ENCODE data around the gene EPHA3. TPM values are rescaled to one million over a fixed set of nuclear protein-coding genes. Genes with fewer than 3 reads are reported as not detected.

Gene EPHA3
- total RNA-seq, 3 donors from 2014 or later (not counting 1 experiment from before 2014, with no cell fraction given): not detected

DNA sequence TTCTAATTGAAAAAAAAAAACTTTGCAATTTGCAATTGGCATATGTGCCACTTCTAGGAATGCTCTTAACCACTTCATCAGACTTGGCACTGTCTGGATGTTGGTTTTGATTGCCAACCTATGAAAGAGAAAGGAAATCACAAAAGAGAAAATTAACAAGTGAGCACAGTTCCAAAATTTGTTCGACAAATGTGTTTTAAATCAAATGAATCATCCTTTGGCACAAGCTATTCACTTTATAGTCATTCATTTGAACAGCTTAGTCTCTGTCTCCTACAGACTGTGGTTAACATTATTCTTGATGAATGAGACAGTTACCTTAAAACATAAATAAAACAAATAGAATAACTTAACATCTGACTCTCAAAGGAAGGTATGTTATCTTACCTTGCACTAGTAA lies 265.0 kb downstream of the EPHA3 start:
- ATAC-seq: no peak
- Mint-ChIP-seq H3K27ac (no peak overlapping the region), H3K9me3 (peaks cover 17 to 22% of the 10 kb centered on the region in 2 donors)

DNA sequence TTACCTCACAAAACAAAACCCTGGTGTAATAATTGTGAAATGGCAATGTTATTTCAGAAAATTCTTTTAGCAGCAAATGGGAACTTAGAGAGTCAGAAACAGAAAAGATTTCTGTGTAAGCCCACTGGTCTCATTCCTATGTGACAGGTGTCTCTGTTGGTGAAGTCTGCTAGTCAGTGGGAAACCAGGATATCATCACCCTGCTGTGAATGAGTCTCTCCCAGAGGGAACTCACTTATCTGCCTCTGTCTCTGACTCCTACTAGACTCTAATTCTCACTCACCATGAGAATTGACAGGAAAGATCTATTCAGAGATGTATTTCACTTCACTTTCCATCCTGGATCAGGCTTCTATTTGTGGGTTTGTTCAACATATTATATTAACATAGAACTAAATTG lies 266.0 kb downstream of the EPHA3 start:
- Histone ChIP-seq H3K4me1 (ENCODE audit: control insufficient read depth, insufficient read depth, low read length) (no peaks in the 10 kb centered on the region), H3K27me3 (ENCODE audit: control insufficient read depth, insufficient read depth, low read length) (no peaks in the 10 kb centered on the region), H3K9me3 (ENCODE audit: control insufficient read depth, insufficient read depth, low read length) (no peaks in the 10 kb centered on the region), H3K27ac (ENCODE audit: low read length) (no peak overlapping the region), H3K4me3 (ENCODE audit: low read length) (no peak overlapping the region), H3K36me3 (ENCODE audit: control insufficient read depth, insufficient read depth, low read length) (no peaks in the 10 kb centered on the region)
- Mint-ChIP-seq H3K9me3 (peaks cover 14 to 17% of the 10 kb centered on the region in 2 donors), H3K36me3 (peaks cover 8% of the 10 kb centered on the region), H3K4me1 (no peaks in the 10 kb centered on the region), H3K4me3 (no peak overlapping the region), H3K27ac (no peak overlapping the region), H3K27me3 (ENCODE audit: low read depth in 2 of 2) (no peaks in the 10 kb centered on the region)
- ATAC-seq (no peak), DNase-seq (no peak)
- TF ChIP-seq, protein P1, sequence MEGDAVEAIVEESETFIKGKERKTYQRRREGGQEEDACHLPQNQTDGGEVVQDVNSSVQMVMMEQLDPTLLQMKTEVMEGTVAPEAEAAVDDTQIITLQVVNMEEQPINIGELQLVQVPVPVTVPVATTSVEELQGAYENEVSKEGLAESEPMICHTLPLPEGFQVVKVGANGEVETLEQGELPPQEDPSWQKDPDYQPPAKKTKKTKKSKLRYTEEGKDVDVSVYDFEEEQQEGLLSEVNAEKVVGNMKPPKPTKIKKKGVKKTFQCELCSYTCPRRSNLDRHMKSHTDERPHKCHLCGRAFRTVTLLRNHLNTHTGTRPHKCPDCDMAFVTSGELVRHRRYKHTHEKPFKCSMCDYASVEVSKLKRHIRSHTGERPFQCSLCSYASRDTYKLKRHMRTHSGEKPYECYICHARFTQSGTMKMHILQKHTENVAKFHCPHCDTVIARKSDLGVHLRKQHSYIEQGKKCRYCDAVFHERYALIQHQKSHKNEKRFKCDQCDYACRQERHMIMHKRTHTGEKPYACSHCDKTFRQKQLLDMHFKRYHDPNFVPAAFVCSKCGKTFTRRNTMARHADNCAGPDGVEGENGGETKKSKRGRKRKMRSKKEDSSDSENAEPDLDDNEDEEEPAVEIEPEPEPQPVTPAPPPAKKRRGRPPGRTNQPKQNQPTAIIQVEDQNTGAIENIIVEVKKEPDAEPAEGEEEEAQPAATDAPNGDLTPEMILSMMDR (IDR thresholded peaks at IDR 0.05): no peak
- intact Hi-C loops (cut with micrococcal nuclease): no loop called here

More for the DNA sequence above, 265.0 kb downstream of the EPHA3 start:
- intact Hi-C loops (cut with micrococcal nuclease): no loop called here
- WGBS (ENCODE audit: insufficient coverage): 100% methylated on average over 1 of the region's 1 CpG
- Mint-ChIP-seq H3K27me3 (ENCODE audit: low read depth in 2 of 2) (no peaks in the 10 kb centered on the region), H3K4me1 (no peaks in the 10 kb centered on the region), H3K4me3 (no peak overlapping the region), H3K36me3 (peaks cover 17% of the 10 kb centered on the region)
- H3K4me3 ChIP-seq (ENCODE audit: low read length): no peak overlapping the region
- no peak overlapping the region for H3K27ac ChIP-seq (ENCODE audit: low read length)
- TF ChIP-seq, protein P1 (IDR thresholded peaks at IDR 0.05): no peak
- no peaks in the 10 kb centered on the region for H3K36me3 ChIP-seq (ENCODE audit: control insufficient read depth, insufficient read depth, low read length)
- H3K4me1 ChIP-seq (ENCODE audit: control insufficient read depth, insufficient read depth, low read length): no peaks in the 10 kb centered on the region
- no peaks in the 10 kb centered on the region for H3K27me3 ChIP-seq (ENCODE audit: control insufficient read depth, insufficient read depth, low read length)
- H3K9me3 ChIP-seq (ENCODE audit: control insufficient read depth, insufficient read depth, low read length): no peaks in the 10 kb centered on the region
- no peak for DNase-seq

- TF ChIP-seq, protein P1 (IDR thresholded peaks at IDR 0.05): no peak
- H3K9me3 ChIP-seq (ENCODE audit: control insufficient read depth, insufficient read depth, low read length): no peaks in the 10 kb centered on the region
- H3K27ac ChIP-seq (ENCODE audit: low read length): no peak overlapping the region
- no peak for DNase-seq
- Mint-ChIP-seq H3K9me3 (peaks cover 11 to 12% of the 10 kb centered on the region in 2 donors), H3K36me3 (no peaks in the 10 kb centered on the region), H3K27me3 (ENCODE audit: low read depth in 2 of 2) (no peaks in the 10 kb centered on the region), H3K4me3 (no peak overlapping the region), H3K4me1 (no peaks in the 10 kb centered on the region), H3K27ac (no peak overlapping the region)
- no peak for ATAC-seq
- WGBS (ENCODE audit: insufficient coverage): no CpG with 5 or more reads among the region's 1 CpG
- H3K4me1 ChIP-seq (ENCODE audit: control insufficient read depth, insufficient read depth, low read length): no peaks in the 10 kb centered on the region
- H3K27me3 ChIP-seq (ENCODE audit: control insufficient read depth, insufficient read depth, low read length): no peaks in the 10 kb centered on the region
- no peaks in the 10 kb centered on the region for H3K36me3 ChIP-seq (ENCODE audit: control insufficient read depth, insufficient read depth, low read length)
- intact Hi-C loops (cut with micrococcal nuclease): no loop called here
- H3K4me3 ChIP-seq (ENCODE audit: low read length): no peak overlapping the region
Measured at GRCh38 chr3:89375451-89375850, 268.0 kb downstream of the EPHA3 start.

- no peaks in the 10 kb centered on the region for H3K36me3 Mint-ChIP-seq
- ATAC-seq (no peak), DNase-seq (no peak)
- Histone ChIP-seq H3K27me3 (ENCODE audit: control insufficient read depth, insufficient read depth, low read length) (no peaks in the 10 kb centered on the region), H3K4me1 (ENCODE audit: control insufficient read depth, insufficient read depth, low read length) (no peaks in the 10 kb centered on the region), H3K27ac (ENCODE audit: low read length) (no peak overlapping the region), H3K9me3 (ENCODE audit: control insufficient read depth, insufficient read depth, low read length) (no peaks in the 10 kb centered on the region), H3K4me3 (ENCODE audit: low read length) (no peak overlapping the region), H3K36me3 (ENCODE audit: control insufficient read depth, insufficient read depth, low read length) (no peaks in the 10 kb centered on the region)
- TF ChIP-seq, protein P1 (IDR thresholded peaks at IDR 0.05): no peak
- no peaks in the 10 kb centered on the region for H3K4me1 Mint-ChIP-seq
- WGBS (ENCODE audit: insufficient coverage): 82% methylated on average over 2 of the region's 4 CpGs
- H3K4me3 Mint-ChIP-seq: no peak overlapping the region
- peaks cover 4 to 23% of the 10 kb centered on the region in 2 donors for H3K9me3 Mint-ChIP-seq
- intact Hi-C loops (cut with micrococcal nuclease): no loop called here
- H3K27ac Mint-ChIP-seq: no peak overlapping the region
- H3K27me3 Mint-ChIP-seq (ENCODE audit: low read depth in 2 of 2): no peaks in the 10 kb centered on the region
Measured at GRCh38 chr3:89380016-89380415, 272.6 kb downstream of the EPHA3 start.
